NCI-H2196 treated with DMSO at 0.1 percent for 48 hours (cell line): Measurements from ENCODE around the gene TRIM74.
"Not testable (repeated sequence)": the region's sequence is repeated elsewhere in the genome, so short reads cannot be mapped to it uniquely, and the experiment has no call there.

ENCODE experiments used
- DNase-seq: peaks from one replicate; lab custom pipeline; 2025; ENCODE audit not compliant: unreplicated experiment; lab: John Stamatoyannopoulos, UW

TRIM74 gene

DNA sequence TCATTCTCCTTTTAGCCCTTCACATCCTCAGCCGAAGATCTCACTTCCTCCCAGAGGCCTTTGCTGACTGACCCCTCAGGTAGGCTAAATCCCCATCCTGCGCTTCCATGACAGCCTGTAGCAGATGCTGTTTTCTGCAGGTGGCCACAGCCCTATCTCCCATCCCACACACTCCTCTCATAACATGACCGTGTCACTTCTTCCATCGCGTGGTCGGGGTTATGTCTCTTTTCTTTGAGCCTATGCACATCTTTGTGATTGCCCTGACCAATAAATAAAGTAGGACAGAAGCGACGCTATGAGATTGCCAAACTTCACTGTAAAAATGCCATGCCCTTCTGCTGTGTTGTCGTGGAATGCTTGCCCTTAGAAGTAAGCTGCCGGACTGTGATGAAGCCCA is 55.5 kb downstream of the TRIM74 start:
- not testable (repeated sequence) for DNase-seq

- DNase-seq, result not testable (repeated sequence)
Observed at GRCh38 chr7:72911395-72911794, 57.9 kb downstream of the TRIM74 start.
